Measurements from ENCODE around the gene TMEM179B.
"Not testable (repeated sequence)": the region's sequence is repeated elsewhere in the genome, so short reads cannot be mapped to it uniquely, and the experiment has no call there.

Gene TMEM179B

DNA sequence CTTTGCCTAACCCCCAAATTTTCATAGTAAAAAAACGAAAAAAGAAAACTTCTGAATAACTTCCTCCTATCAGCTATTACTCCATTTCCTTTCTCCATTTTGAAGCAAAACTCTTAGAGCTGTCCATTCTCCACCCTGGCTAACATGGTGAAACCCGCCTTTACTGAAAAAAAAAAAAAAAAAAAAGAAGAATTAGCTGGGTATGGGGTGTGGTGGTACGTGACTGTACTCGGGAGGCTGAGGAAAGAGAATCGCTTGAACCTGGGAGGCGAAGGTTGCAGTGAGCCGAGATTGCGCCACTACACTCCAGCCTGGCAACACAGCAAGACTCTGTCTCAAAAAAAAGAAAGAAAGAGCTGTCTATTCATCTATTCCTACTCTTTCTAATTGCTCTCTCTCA is 29.4 kb downstream of the TMEM179B start:
- DNase-seq (ENCODE audit: insufficient read length) (no peak), FAIRE-seq (no peak)
- TF ChIP-seq TAF1 (IDR thresholded peaks at IDR 0.05; ENCODE audit: borderline replicate concordance, low read depth, low read length) (no peak), POLR2A (IDR thresholded peaks at IDR 0.05; ENCODE audit: low read depth, low read length) (no peak)

DNA sequence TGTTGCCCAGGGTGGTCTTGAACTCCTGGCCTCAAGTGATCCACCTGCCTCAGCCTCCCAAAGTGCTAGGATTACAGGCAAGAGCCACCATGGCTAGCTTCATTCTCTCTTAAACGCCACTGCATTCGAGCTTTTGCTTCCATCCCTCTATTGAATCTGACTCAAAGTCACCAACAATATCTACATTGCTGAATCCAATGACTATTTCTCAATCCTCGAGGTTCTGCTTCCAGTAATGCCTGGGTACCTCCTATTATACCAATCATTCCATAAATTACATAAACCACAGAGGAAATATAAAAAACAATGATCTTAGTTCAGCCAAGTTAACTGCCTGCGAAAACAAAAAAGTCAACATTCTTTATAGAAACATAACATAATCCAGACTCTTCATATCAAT is 29.9 kb downstream of the TMEM179B start:
- DNase-seq (ENCODE audit: insufficient read length) (no peak), FAIRE-seq (no peak)
- TF ChIP-seq TAF1 (IDR thresholded peaks at IDR 0.05; ENCODE audit: borderline replicate concordance, low read depth, low read length) (no peak), POLR2A (IDR thresholded peaks at IDR 0.05; ENCODE audit: low read depth, low read length) (no peak), POLR2AphosphoS5 (IDR thresholded peaks at IDR 0.05; ENCODE audit: low read depth, low read length) (no peak)

DNA sequence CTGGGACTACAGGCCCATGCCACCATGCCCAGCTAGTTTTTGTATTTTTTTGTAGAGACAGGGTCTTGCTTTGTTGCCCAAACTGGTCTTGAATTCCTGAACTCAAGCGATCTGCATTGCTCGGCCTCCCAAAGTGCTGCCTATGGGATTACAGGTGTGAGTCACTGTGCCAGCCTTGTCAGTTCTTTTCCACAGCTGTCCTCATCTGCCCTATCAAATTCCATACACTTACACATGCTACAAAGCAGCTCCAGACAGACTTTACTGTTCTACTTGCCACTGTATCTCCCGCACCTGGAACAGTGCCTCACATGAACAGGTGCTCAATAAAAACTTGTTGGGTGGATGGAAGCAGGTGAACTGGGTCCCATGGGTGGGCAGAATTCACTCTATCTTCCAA is 36.5 kb downstream of the TMEM179B start:
- DNase-seq (ENCODE audit: insufficient read length) (no peak), FAIRE-seq (no peak)
- TF ChIP-seq POLR2AphosphoS5 (IDR thresholded peaks at IDR 0.05; ENCODE audit: low read depth, low read length) (no peak), POLR2A (IDR thresholded peaks at IDR 0.05; ENCODE audit: low read depth, low read length) (no peak), TAF1 (IDR thresholded peaks at IDR 0.05; ENCODE audit: borderline replicate concordance, low read depth, low read length) (no peak)

DNA sequence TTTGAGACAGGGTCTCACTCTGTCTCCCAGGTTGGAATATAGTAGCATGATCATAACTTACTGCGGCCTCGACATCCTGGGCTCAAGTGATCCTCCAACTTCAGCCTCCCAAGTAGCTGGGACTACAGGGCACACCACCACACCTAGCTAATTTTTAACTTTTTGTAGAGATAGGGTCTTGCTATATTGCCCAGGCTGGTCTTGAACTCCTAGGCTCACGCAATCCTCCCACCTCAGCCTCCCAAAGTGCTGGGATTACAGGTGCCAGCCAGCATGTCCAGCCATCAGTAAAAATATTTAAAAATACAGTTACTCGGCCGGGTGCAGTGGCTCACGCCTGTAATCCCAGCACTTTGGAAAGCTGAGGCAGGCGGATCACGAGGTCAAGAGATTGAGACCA is 40.9 kb downstream of the TMEM179B start:
- DNase-seq (ENCODE audit: insufficient read length); FAIRE-seq: not testable (repeated sequence)

- TF ChIP-seq POLR2AphosphoS5 (IDR thresholded peaks at IDR 0.05; ENCODE audit: low read depth, low read length): no peak
- no peak for TF ChIP-seq TAF1 (IDR thresholded peaks at IDR 0.05; ENCODE audit: borderline replicate concordance, low read depth, low read length)
- no peak for TF ChIP-seq POLR2A (IDR thresholded peaks at IDR 0.05; ENCODE audit: low read depth, low read length)
- FAIRE-seq (peak; percentile 48), DNase-seq (ENCODE audit: insufficient read length) (no peak)
Measured at GRCh38 chr11:62830904-62831519, 43.8 kb downstream of the TMEM179B start.

- FAIRE-seq (peak; percentile 96), DNase-seq (ENCODE audit: insufficient read length) (peak; percentile 96)
- peak; percentile 80 for TF ChIP-seq POLR2A (IDR thresholded peaks at IDR 0.05; ENCODE audit: low read depth, low read length)
- no peak; the same call in 1 of the 2 replicates for TF ChIP-seq POLR2AphosphoS5 (IDR thresholded peaks at IDR 0.05; ENCODE audit: low read depth, low read length)
- TF ChIP-seq TAF1 (IDR thresholded peaks at IDR 0.05; ENCODE audit: borderline replicate concordance, low read depth, low read length): peak; percentile 92; the same call in 1 of the 2 replicates
Measured at GRCh38 chr11:62831520-62832335, 44.5 kb downstream of the TMEM179B start, which contains the start of gene STX5. TSS of gene STX5 (minus strand) at chr11:62832051. CDS start at chr11:62831243, 808 bp downstream.

- peak; percentile 85; the same call in 1 of the 2 replicates for TF ChIP-seq POLR2A (IDR thresholded peaks at IDR 0.05; ENCODE audit: low read depth, low read length)
- TF ChIP-seq POLR2AphosphoS5 (IDR thresholded peaks at IDR 0.05; ENCODE audit: low read depth, low read length): peak; percentile 77
- TF ChIP-seq TAF1 (IDR thresholded peaks at IDR 0.05; ENCODE audit: borderline replicate concordance, low read depth, low read length): no peak
- no peak for DNase-seq (ENCODE audit: insufficient read length)
- no peak for FAIRE-seq
Measured at GRCh38 chr11:62832336-62833234, 45.4 kb downstream of the TMEM179B start, which contains the start of gene TEX54. TSS of gene TEX54 (minus strand) at chr11:62832841.

GRCh38 chr11:62835336-62835735 is 48.1 kb downstream of the TMEM179B start:
- TF ChIP-seq POLR2AphosphoS5 (IDR thresholded peaks at IDR 0.05; ENCODE audit: low read depth, low read length) (no peak), TAF1 (IDR thresholded peaks at IDR 0.05; ENCODE audit: borderline replicate concordance, low read depth, low read length) (no peak), POLR2A (IDR thresholded peaks at IDR 0.05; ENCODE audit: low read depth, low read length) (no peak)
- FAIRE-seq: no peak
- DNase-seq (ENCODE audit: insufficient read length): no peak

DNA sequence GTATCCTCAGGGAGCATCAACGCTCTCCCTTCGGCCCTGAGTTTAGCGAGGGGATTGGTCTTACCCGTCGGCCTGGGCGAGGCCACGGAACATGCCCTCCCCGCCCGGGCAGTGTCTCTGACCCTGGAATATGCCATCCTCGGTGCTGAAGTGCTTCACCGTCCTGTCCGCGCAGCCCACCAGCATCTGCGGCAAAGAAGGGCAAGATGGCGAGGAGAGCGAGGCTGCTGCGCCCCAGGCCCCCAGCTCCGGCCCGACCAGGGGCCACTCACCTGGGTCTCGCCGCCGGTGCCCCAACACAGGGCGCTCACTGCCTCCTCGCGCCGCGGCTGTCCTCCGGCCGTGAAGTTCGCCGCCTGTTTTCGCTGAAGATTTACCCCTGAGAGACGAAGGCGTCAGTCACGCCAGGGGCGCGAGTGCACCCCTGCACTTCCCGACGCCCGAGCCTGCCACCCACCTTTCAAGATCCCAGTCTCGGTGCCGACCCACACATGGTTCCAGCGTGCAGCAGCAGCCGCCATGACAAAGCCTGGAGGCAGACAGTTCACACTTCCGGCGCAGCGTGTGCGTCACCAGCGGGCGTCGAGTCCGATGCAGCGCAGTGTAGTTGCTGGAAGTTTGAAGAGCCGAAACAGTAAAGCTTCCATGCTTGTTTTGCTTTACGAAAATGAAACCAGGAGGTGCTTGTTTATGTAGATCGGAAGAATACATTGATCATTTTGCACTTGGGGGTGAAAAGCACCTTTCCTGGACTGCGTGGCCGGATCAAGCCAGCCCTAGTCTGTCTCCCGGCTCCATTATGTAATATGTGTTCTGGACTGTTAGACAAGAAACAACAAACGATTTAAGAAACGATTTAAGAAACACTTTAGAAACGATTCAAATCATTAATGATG is 52.1 kb downstream of the TMEM179B start, which contains the start of gene WDR74:
WDR74 (minus strand) TSS at position 541 of the 896 bp plus-strand sequence; CDS start at position 521, 20 bp downstream.
- TF ChIP-seq POLR2A (IDR thresholded peaks at IDR 0.05; ENCODE audit: low read depth, low read length) (peak; percentile 96), TAF1 (IDR thresholded peaks at IDR 0.05; ENCODE audit: borderline replicate concordance, low read depth, low read length) (peak; percentile 95), POLR2AphosphoS5 (IDR thresholded peaks at IDR 0.05; ENCODE audit: low read depth, low read length) (peak; percentile 95)
- DNase-seq (ENCODE audit: insufficient read length): peak; percentile 83
- peak; percentile 91 for FAIRE-seq

Measured in GM12892 (cell line).